Activated gamma-delta T cell (primary cell): ENCODE results near the gene MRPL42.
"Not testable (repeated sequence)": the region's sequence is repeated elsewhere in the genome, so short reads cannot be mapped to it uniquely, and the experiment has no call there.

Experiments used
- DNase-seq: peaks from one replicate; lab custom pipeline; 2025; lab: John Stamatoyannopoulos, UW

The MRPL42 gene

DNA sequence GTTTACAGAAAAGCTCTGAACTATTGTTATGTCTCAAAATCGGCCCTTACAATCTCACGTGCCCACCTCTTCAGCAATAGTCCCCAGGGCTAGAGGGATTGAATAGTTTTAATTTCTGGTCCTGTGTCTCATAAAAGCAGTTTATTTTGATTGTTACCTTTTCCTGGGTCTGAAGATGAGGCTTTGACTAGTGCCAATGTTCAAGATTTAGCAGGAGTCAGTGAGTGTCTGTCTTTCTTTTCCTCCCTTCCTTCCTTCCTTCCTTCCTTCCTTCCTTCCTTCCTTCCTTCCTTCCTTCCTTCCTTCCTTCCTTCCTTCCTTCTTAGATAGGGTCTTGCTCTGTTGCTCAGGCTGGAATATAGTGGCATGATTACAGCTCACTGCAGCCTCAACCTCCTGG is 80.5 kb downstream of the MRPL42 start:
- no peak for DNase-seq

DNA sequence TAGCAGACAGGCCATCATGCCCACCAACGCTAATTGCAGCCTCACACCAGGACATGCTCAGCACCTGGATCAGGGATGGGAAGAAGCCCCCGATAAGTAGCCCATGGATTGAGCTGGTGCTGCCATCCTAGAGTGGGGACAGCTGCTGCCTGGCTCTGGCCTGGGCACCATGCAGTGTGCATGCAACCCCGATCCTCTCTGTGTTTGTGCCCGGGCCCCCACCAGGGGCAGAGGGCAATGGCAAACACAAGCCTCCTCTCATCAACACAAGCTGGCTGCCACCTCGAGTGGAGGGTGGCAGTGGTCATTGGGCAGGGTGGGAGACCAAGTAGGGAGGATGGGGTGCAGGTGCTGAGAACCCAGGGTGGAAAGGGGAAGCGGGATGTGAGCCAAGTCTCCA is 81.9 kb downstream of the MRPL42 start:
- no peak for DNase-seq

DNA sequence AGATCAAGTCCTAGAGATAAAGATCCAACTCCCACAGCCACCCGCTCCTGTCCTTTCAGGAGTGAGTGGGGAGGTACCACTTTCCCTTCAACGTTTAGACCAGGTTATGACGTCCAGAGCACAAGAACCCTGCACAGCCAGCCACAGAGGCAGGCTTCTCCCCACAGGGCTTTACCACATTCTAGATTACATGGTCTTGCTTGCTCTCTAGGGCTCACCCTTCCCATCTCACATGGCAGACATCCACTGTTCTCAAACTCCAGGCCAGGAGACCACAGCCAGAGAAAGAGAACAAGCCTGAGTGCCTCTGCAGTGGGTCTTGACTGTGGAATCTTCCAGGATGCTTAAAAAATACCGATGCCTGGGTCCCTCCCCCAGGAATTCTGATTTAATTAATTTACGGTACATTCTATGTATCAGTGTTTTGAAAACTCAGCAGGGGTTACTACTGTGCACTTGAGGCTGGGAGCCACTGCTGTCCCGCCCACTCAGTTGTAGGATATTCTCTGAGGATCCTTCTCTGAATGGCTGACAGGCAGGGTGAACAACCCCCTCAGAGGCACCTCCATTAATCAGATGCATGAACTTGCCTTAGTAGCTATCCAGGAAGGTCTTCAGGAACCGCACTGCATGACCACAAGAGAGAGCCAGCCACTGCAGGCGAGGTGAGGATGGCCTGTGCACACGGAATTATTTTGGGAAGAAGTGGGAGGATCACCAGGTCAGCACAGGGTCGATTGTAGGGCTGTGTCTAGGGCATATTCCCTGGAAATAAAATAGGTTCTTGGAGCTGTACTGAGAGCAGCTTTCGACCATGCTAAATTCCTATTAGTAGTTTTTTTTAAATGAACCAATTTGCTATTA is 83.7 kb downstream of the MRPL42 start:
- DNase-seq = no peak

DNA sequence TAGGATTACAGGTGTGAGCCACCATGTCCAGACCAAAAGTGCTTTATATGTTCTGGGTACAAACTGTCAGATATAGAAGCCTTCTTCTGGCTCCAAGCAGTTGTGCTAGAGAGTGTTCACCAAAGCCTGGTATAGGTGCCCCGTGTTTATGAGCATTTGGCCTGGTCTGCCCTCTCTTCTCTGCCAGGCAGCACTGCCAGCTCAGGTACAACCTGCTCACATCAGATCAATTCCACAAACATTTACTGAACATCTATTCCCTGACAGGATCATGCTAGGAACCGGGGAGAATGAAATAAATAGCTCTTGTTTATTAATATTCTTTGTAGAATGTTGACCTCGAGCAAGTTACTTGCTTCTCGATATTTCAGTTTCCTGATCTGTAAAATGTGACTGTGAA is 85.1 kb downstream of the MRPL42 start:
- no peak for DNase-seq

DNA sequence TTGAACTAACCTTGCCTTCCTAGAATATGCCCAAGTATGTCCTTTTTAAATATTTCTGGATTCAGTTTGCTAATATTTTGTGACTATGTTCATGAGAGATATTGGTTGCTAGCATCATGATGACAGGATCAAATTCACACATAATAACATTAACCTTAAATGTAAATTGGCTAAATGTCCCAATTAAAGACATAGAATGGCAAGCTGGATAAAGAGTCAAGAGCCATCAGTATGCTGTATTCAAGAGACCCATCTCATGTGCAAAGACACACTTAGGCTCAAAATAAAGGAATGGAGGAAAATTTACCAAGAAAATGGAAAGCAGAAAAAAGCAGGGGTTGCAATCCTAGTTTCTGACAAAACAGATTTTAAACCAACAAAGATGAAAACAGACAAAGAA is 90.6 kb downstream of the MRPL42 start:
- DNase-seq = not testable (repeated sequence)

DNA sequence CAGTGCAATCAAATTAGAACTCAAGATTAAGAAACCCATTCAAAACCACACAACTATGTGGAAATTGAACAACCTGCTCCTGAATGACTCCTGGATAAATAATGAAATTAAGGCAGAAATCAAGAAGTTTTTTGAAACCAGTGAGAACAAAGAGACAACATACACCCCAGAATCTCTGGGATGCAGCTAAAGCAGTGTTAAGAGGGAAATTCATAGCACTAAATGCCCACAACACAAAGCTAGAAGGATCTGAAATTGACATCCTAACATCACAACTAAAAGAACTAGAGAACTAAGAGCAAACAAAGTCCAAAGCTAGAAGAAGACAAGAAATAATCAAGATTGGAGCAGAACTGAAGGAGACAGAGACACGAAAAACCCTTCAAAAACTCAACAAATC is 91.4 kb downstream of the MRPL42 start:
- DNase-seq = not testable (repeated sequence)

DNA sequence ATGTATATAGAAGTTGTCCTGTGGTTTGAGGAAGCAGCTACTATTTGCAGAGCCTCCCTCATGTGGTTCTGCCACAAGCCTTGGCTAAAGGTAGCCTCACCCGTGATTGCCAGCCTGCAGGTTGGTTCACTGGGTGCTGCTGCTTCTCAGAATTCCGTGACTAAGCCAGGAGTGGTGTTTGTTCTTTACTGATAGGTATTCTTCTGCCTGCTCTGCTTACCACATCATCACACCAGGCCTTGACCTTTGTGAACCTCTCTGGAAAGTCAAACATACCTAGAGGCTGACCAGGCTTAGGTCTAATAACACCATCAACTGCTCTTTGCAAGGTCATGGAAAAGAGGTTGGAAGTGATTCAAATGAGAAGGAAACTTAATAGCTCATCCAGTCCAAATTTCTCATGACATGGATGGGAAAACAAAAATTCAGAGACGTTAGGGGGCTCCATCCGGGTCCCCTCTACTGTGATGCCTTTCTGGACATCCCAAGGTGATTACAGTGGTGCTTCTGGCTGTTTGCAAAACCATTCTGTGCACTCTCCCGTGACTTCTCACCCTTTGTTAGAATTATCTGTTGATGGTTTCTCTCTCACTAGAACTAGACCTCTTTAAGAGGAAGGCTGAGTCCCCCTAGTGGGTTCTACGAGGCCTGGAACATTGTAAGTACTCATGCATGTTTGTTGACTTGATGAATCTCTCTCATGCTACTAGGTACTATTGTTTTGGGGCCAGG is 96.7 kb downstream of the MRPL42 start:
- DNase-seq = no peak

DNA sequence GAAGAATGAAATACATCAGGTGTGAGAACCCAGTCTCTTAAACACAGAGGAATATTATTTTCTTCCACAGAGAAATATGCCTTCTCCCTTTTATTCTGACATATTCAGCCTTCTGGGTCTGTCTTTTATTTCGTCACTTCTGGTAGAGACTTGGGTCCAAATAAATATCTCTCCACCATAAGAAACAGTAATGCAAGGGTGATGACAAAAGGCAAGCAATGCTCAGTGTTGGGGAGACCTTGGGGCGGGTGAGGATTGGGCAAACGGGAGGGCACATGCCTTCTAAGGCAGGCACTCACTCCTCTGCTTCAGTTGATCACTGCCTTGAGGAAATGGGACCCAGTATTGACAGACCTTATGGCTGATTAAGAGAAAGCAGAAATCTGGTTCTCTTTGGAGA is 98.4 kb downstream of the MRPL42 start:
- no peak for DNase-seq
